Inferior parietal cortex (tissue), 1 donor: ENCODE measurements around the gene CT45A1.
"Not testable (repeated sequence)": the region's sequence is repeated elsewhere in the genome, so short reads cannot be mapped to it uniquely, and the experiment has no call there.

ENCODE experiments used
- DNase-seq: peaks from one replicate; pipeline ENCODE4 v3.0.0-alpha.2; 2016; ENCODE audit errors: extremely low spot score

The CT45A1 gene

GRCh38 chrX:135713183-135713689 is at the start of gene CT45A1:
CT45A1 (plus strand) TSS chrX:135713639; CDS start chrX:135718941, 5,302 bp downstream.
- not testable (repeated sequence) for DNase-seq

GRCh38 chrX:135672979-135673378 is 40.5 kb upstream of the CT45A1 start:
- DNase-seq, result not testable (repeated sequence)

GRCh38 chrX:135688137-135688536 is 25.3 kb upstream of the CT45A1 start:
- DNase-seq, result no peak

GRCh38 chrX:135695471-135695870 is 18.0 kb upstream of the CT45A1 start:
- no peak for DNase-seq

- DNase-seq, result no peak
Observed at GRCh38 chrX:135697601-135698000, 15.8 kb upstream of the CT45A1 start.

GRCh38 chrX:135698924-135699323 is 14.5 kb upstream of the CT45A1 start:
- no peak for DNase-seq

GRCh38 chrX:135707880-135708279 is 5.6 kb upstream of the CT45A1 start:
- DNase-seq, result peak; percentile 1

- no peak for DNase-seq
Observed at GRCh38 chrX:135713795-135714194, 356 bp downstream of the CT45A1 start.

GRCh38 chrX:135734666-135735065 is 21.2 kb downstream of the CT45A1 start:
- DNase-seq, result not testable (repeated sequence)

GRCh38 chrX:135737366-135738071 is 24.1 kb downstream of the CT45A1 start:
- peak; percentile 7 for DNase-seq

GRCh38 chrX:135740681-135741149 is 27.3 kb downstream of the CT45A1 start:
- DNase-seq, result peak; percentile 11

- no peak for DNase-seq
Observed at GRCh38 chrX:135741192-135741715, 27.8 kb downstream of the CT45A1 start.

- not testable (repeated sequence) for DNase-seq
Observed at GRCh38 chrX:135744739-135745138, 31.3 kb downstream of the CT45A1 start.

- not testable (repeated sequence) for DNase-seq
Observed at GRCh38 chrX:135768091-135768490, 54.7 kb downstream of the CT45A1 start, which contains the start of gene CT45A3. CT45A3 (minus strand) TSS chrX:135768191; CDS start chrX:135764444, 3,747 bp downstream.
